Liver (tissue), 9 donors: ENCODE results near the gene CYP4A22. TPM values are rescaled to one million over a fixed set of nuclear protein-coding genes. Genes with fewer than 3 reads are reported as not detected.
"Not testable (repeated sequence)": the region's sequence is repeated elsewhere in the genome, so short reads cannot be mapped to it uniquely, and the experiment has no call there.

Experiments
- DNase-seq: peaks from one replicate; pipeline ENCODE4 v3.0.0-alpha.2; 2017; ENCODE audit warnings: low spot score
- H3K27ac ChIP-seq, 2 donors: one replicate each; pipeline ENCODE4 v1.7.0; 2013; ENCODE audit warnings: inconsistent platforms in 2 of 2, low read length in 2 of 2, control low read depth in 1 of 2, low read depth in 1 of 2, mild to moderate bottlenecking in 1 of 2
- H3K27me3 ChIP-seq, 4 donors: one replicate each; pipeline versions ENCODE4 v1.6.1 to v1.7.0; 2013; ENCODE audit warnings: low read length in 3 of 4, inconsistent platforms in 1 of 4, mild to moderate bottlenecking in 1 of 4, moderate library complexity in 1 of 4; ENCODE audit not compliant: control insufficient read depth in 4 of 4, insufficient read depth in 4 of 4
- H3K36me3 ChIP-seq, 4 donors: one replicate each; pipeline versions ENCODE4 v1.6.1 to v1.7.0; 2013; ENCODE audit warnings: low read length in 3 of 4, mild to moderate bottlenecking in 3 of 4, low read depth in 1 of 4, moderate library complexity in 1 of 4; ENCODE audit not compliant: control insufficient read depth in 4 of 4, insufficient read depth in 3 of 4
- H3K4me1 ChIP-seq, 4 donors: one replicate each; pipeline versions ENCODE4 v1.6.1 to v1.7.0; 2013; ENCODE audit warnings: low read length in 3 of 4, mild to moderate bottlenecking in 3 of 4, moderate library complexity in 1 of 4; ENCODE audit not compliant: control insufficient read depth in 4 of 4, insufficient read depth in 4 of 4
- H3K4me3 ChIP-seq, 3 donors: one replicate each; pipeline versions ENCODE4 v1.6.1 to v1.7.0; 2013; ENCODE audit warnings: low read length in 3 of 3, control low read depth in 1 of 3, low read depth in 1 of 3, mild to moderate bottlenecking in 1 of 3
- H3K9ac ChIP-seq, 2 donors: one replicate each; pipeline ENCODE4 v1.7.0; 2013; ENCODE audit warnings: low read length in 2 of 2, mild to moderate bottlenecking in 2 of 2, moderate library complexity in 2 of 2, control low read depth in 1 of 2, low read depth in 1 of 2
- H3K9me3 ChIP-seq, 4 donors: one replicate each; pipeline versions ENCODE4 v1.6.1 to v1.7.0; 2013; ENCODE audit warnings: low read length in 3 of 4; ENCODE audit not compliant: control insufficient read depth in 4 of 4
- EGR1 ChIP-seq, 2 donors: IDR thresholded peaks; 2 replicates each; pipeline ENCODE4 v1.6.1; 2016 to 2018; ENCODE audit warnings: antibody characterized with exemption in 2 of 2, low read depth in 2 of 2
- FOXA1 ChIP-seq: IDR thresholded peaks from 2 replicates; pipeline ENCODE4 v1.6.1; 2016; ENCODE audit warnings: antibody characterized with exemption
- FOXA2 ChIP-seq: IDR thresholded peaks from 2 replicates; pipeline ENCODE4 v1.6.1; 2016; ENCODE audit warnings: antibody characterized with exemption
- GABPA ChIP-seq, 2 donors: IDR thresholded peaks in 1 of 2; conservative IDR thresholded peaks in 1 of 2; 2 replicates each; pipeline ENCODE4 v1.6.1; 2016; ENCODE audit warnings: antibody characterized with exemption in 2 of 2, mild to moderate bottlenecking in 1 of 2, moderate library complexity in 1 of 2
- HNF4A ChIP-seq, 2 donors: conservative IDR thresholded peaks; 2 replicates each; pipeline ENCODE4 v1.6.1; 2016; ENCODE audit warnings: antibody characterized with exemption in 2 of 2, mild to moderate bottlenecking in 2 of 2
- HNF4G ChIP-seq: IDR thresholded peaks from 2 replicates; pipeline ENCODE4 v1.6.1; 2016; ENCODE audit warnings: antibody characterized with exemption
- JUND ChIP-seq, 2 donors: IDR thresholded peaks; 2 replicates each; pipeline ENCODE4 v1.6.1; 2016; ENCODE audit warnings: antibody characterized with exemption in 2 of 2
- MAX ChIP-seq: IDR thresholded peaks from 2 replicates; pipeline ENCODE4 v1.6.1; 2016; ENCODE audit warnings: antibody characterized with exemption
- NR2F2 ChIP-seq: IDR thresholded peaks from 2 replicates; pipeline ENCODE4 v1.6.1; 2016; ENCODE audit warnings: antibody characterized with exemption
- RAD21 ChIP-seq, 2 donors: IDR thresholded peaks; 2 replicates each; pipeline ENCODE4 v1.6.1; 2016; ENCODE audit warnings: antibody characterized with exemption in 2 of 2, mild to moderate bottlenecking in 2 of 2
- REST ChIP-seq: IDR thresholded peaks from 2 replicates; pipeline ENCODE4 v1.6.1; 2016; ENCODE audit warnings: antibody characterized with exemption, mild to moderate bottlenecking
- RXRA ChIP-seq, 2 donors: IDR thresholded peaks; 2 replicates each; pipeline ENCODE4 v1.6.1; 2017 to 2018; ENCODE audit warnings: antibody characterized with exemption in 2 of 2, mild to moderate bottlenecking in 1 of 2
- SP1 ChIP-seq: IDR thresholded peaks from 2 replicates; pipeline ENCODE4 v1.6.1; 2018; ENCODE audit warnings: antibody characterized with exemption, mild to moderate bottlenecking
- YY1 ChIP-seq: IDR thresholded peaks from 2 replicates; pipeline ENCODE4 v1.6.1; 2016; ENCODE audit warnings: antibody characterized with exemption, mild to moderate bottlenecking
- ZBTB33 ChIP-seq: IDR thresholded peaks from 2 replicates; pipeline ENCODE4 v1.6.1; 2016; ENCODE audit warnings: antibody characterized with exemption
- WGBS: extraction: QIAGEN DNeasy Blood & Tissue Kit; methylation state at CpG from one replicate; pipeline ENCODE4 v1.1.7; 2013; 5-methylcytosine and 5-hydroxymethylcytosine counted together
- polyA plus RNA-seq, 2 donors: library from polyadenylated mRNA; stranded (reverse) in 1 of 2; unstranded in 1 of 2; fragments of 200-250 nt in 1 of 2; fragments of >200 nt in 1 of 2; fragmentation: Nextera tagmentation in 1 of 2; extraction: Ambion mirVana in 1 of 2; gene quantifications; one replicate each; pipeline versions ENCODE4 v1.2.1 to v1.2.3, GENCODE V29; 2013 to 2015
- total RNA-seq, 2 donors: library from RNA; depleted of rRNA; stranded (reverse); fragments of >200 nt; gene quantifications; one replicate each; pipeline ENCODE4 v1.2.3, GENCODE V29; 2014
- donor health status: healthy.
- donor health status: healthy.
- donor health status: healthy.
- donor health status: healthy.
- donor health status: healthy.

The CYP4A22 gene
- total and polyA plus RNA-seq, 4 donors: 18.3 to 95.7 (median 65.7) TPM

- no peak for DNase-seq
- WGBS: 96% methylated on average over 1 of the region's 1 CpG
These were observed 9.0 kb upstream of the CYP4A22 start for GRCh38 chr1:47128221-47128620.

GRCh38 chr1:47128854-47129253 is 8.4 kb upstream of the CYP4A22 start:
- TF ChIP-seq FOXA1: peak; percentile 65
- peak; percentile 42 to 45 for TF ChIP-seq RAD21 (IDR thresholded peaks at IDR 0.05)
- peak; percentile 93 for TF ChIP-seq HNF4G
- TF ChIP-seq EGR1 (IDR thresholded peaks at IDR 0.05; ENCODE audit: low read depth in 2 of 2): peak; percentile 45 to 82
- peak; percentile 98 for TF ChIP-seq SP1
- TF ChIP-seq NR2F2: peak; percentile 22
- peak; percentile 79 for TF ChIP-seq REST
- peak; percentile 78 for TF ChIP-seq MAX
- peak in 1 of 2 donors; percentile 59 for TF ChIP-seq GABPA (IDR thresholded peaks at IDR 0.05 in 1 of 2, conservative IDR thresholded peaks at IDR 0.05 in 1 of 2)
- TF ChIP-seq HNF4A (conservative IDR thresholded peaks at IDR 0.05): peak; percentile 96 to 97
- TF ChIP-seq RXRA (IDR thresholded peaks at IDR 0.05): peak; percentile 98 to 99
- TF ChIP-seq FOXA2: peak; percentile 80
- TF ChIP-seq JUND (IDR thresholded peaks at IDR 0.05): peak in 1 of 2 donors; percentile 79
- TF ChIP-seq YY1: peak; percentile 81
- TF ChIP-seq ZBTB33: peak; percentile 86
- peaks cover 7 to 36% (median 20%) of the 10 kb centered on the region in 4 donors for H3K4me1 ChIP-seq
- not testable (repeated sequence) for H3K9me3 ChIP-seq, H3K4me3 ChIP-seq, H3K27me3 ChIP-seq, H3K36me3 ChIP-seq, H3K9ac ChIP-seq
- 26% methylated on average over 2 of the region's 2 CpGs for WGBS
- peak overlapping the region; percentile 80 to 81 for H3K27ac ChIP-seq
- DNase-seq: peak; percentile 52

More at GRCh38 chr1:47128221-47128620, 9.0 kb upstream of the CYP4A22 start:
- Histone ChIP-seq H3K27ac (peak overlapping the region; percentile 80 to 81), H3K9me3 (no peaks in the 10 kb centered on the region), H3K27me3 (no peaks in the 10 kb centered on the region), H3K9ac (no peak overlapping the region), H3K36me3 (no peaks in the 10 kb centered on the region), H3K4me3 (no peak overlapping the region), H3K4me1 (peaks cover 7 to 36% (median 20%) of the 10 kb centered on the region in 4 donors)
- TF ChIP-seq EGR1 (IDR thresholded peaks at IDR 0.05; ENCODE audit: low read depth in 2 of 2): no peak
- TF ChIP-seq REST: no peak
- TF ChIP-seq RAD21 (IDR thresholded peaks at IDR 0.05): no peak
- TF ChIP-seq HNF4G: no peak
- no peak for TF ChIP-seq SP1
- no peak for TF ChIP-seq MAX
- TF ChIP-seq FOXA1: no peak
